T-helper 1 cell treated with Interleukin-12 subunit alpha and Interleukin-12 subunit beta and Interleukin-4 antibody, amounts not matched to agents 30 μg/mL and 1 μg/mL, for 36 hours (primary cell): Measurements from ENCODE around the gene FAM131C.
"Not testable (repeated sequence)": the region's sequence is repeated elsewhere in the genome, so short reads cannot be mapped to it uniquely, and the experiment has no call there.

Source experiments
- H3K27ac Mint-ChIP-seq: one replicate; pipeline ENCODE4 v1.8.0; 2021; ENCODE audit warnings: mild to moderate bottlenecking, mixed read lengths
- H3K27me3 Mint-ChIP-seq: one replicate; pipeline ENCODE4 v1.8.0; 2021; ENCODE audit warnings: low read depth, mixed read lengths
- H3K36me3 Mint-ChIP-seq: one replicate; pipeline ENCODE4 v1.8.0; 2021; ENCODE audit warnings: low read depth, mixed read lengths
- H3K4me1 Mint-ChIP-seq: one replicate; pipeline ENCODE4 v1.8.0; 2021; ENCODE audit warnings: low read depth, mixed read lengths
- H3K4me3 Mint-ChIP-seq: one replicate; pipeline ENCODE4 v1.8.0; 2021; ENCODE audit warnings: mild to moderate bottlenecking, moderate library complexity, mixed read lengths
- H3K9me3 Mint-ChIP-seq: one replicate; pipeline ENCODE4 v1.8.0; 2021; ENCODE audit warnings: mixed read lengths

Gene FAM131C

DNA sequence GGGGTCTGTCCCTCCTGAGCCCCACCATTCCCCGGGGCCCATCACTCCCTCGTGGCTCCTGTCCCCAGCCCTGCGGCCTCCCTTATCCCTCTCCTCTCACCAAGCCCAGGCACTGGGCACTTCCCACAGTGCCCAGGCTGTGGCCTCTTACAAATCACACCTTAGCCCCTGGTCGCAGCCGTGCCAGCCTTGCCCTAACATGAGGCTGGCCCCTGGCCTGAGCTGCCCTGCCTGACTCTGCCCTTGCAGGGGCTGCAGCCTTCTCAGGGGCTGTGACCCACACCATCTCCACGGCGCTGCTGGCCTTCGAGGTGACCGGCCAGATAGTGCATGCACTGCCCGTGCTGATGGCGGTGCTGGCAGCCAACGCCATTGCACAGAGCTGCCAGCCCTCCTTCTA is 21.5 kb downstream of the FAM131C start:
- not testable (repeated sequence) for H3K27ac Mint-ChIP-seq, H3K4me3 Mint-ChIP-seq, H3K36me3 Mint-ChIP-seq, H3K4me1 Mint-ChIP-seq, H3K9me3 Mint-ChIP-seq
- peaks cover 21% of the 10 kb centered on the region for H3K27me3 Mint-ChIP-seq

DNA sequence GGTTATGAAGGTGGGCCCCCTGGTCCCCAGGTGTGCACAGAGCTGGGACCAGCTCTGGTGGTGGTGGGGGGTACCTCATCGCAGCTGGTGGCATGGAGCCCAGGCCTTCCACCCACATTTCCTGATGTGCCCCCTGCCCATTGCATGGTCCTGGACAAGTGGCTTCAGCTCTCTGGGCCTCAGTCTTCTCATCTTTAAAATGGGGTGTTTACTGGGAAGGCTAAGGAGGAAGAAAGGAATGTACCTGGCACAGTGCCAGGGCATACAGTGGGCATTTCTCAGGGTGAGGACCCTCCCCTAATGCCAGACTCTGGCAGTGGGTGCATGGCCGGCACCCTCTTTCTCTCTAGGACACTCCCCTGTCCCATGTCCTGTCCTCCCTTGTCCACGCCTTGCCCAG is 22.4 kb downstream of the FAM131C start:
- Mint-ChIP-seq H3K4me1 (peaks cover 6% of the 10 kb centered on the region), H3K9me3 (no peaks in the 10 kb centered on the region), H3K4me3 (no peak overlapping the region), H3K27me3 (peaks cover 26% of the 10 kb centered on the region), H3K36me3 (no peaks in the 10 kb centered on the region), H3K27ac (no peak overlapping the region)

DNA sequence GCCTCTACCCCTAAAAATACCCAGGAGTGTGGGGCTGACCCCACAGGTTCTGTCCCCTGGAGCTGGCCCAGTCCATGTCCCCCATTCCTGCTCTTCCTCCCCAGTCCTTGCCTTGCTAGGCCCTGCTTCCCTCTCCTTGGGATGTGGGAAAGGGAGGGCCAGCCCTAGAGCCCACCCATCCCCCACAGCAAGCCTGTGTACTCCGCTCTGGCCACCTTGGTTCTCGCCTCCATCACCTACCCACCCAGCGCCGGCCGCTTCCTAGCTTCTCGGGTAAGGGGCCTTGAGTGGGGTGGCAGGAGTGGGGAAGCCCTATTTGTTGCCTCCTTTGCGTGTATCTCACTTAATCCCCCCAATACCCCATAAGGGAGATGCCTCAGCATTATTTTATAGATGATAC is 23.1 kb downstream of the FAM131C start:
- H3K4me1 Mint-ChIP-seq: peaks cover 2% of the 10 kb centered on the region
- no peak overlapping the region for H3K4me3 Mint-ChIP-seq
- H3K27me3 Mint-ChIP-seq: peaks cover 26% of the 10 kb centered on the region
- no peaks in the 10 kb centered on the region for H3K36me3 Mint-ChIP-seq
- H3K27ac Mint-ChIP-seq: no peak overlapping the region
- no peaks in the 10 kb centered on the region for H3K9me3 Mint-ChIP-seq

DNA sequence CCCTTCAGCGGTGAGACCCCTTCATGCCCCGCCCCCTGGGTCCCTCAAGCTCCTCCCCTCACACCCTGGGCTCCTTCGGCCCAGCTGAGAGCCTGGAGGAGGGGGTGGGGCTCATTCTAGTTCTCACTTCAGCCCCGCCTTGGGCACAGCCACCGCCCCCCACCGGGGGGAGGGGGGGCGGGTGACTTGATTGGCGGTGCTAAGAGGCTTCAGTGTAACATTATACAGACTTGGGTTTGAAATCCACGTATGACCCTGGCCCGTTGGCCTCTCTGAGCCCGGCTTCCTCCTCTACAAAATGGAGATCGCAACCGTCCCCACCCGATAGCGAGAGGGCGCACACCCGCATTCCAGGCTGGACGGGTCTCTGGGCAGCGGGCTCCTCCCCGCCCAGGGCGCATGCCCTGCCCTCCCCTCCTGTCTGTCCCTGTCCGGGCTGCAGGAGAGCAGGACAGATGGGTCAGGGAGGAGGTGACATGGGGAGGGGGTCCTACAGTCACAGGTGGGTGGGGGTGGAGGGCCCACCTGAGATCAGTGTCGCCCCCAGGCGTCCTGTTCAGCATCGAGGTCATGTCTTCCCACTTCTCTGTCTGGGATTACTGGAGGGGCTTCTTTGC is 24.8 kb downstream of the FAM131C start:
- Mint-ChIP-seq H3K27me3 (peaks cover 26% of the 10 kb centered on the region), H3K4me1 (peaks cover 2% of the 10 kb centered on the region), H3K36me3 (no peaks in the 10 kb centered on the region), H3K4me3 (no peak overlapping the region), H3K27ac (no peak overlapping the region), H3K9me3 (no peaks in the 10 kb centered on the region)

DNA sequence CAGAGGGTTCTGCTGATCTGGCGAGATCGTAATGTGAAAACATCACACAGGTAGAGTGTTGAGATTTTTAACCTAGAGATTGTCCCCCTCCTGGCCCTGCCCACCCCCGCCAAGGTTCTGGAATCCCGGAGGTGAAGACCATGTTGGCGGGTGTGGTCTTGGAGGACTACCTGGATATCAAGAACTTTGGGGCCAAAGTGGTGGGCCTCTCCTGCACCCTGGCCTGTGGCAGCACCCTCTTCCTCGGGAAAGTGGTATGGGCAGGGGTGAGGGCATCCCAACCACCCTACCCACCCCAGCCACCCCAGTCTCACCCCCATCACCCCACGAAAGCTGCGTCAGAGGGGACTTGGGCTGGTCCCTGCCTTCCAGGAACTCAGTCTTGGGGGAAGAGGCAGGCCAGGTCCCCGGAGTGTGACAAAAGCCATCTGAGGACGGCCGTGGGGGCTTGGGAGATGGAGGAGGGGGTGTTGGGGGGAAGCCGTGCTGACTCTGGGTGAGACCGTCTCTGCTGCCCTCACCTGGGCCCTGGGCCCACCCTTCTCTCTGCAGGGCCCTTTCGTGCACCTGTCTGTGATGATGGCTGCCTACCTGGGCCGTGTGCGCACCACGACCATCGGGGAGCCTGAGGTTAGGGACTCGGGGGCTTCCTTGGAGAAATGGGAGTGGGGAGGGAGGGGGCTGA is 25.5 kb downstream of the FAM131C start:
- Mint-ChIP-seq H3K4me3 (no peak overlapping the region), H3K9me3 (no peaks in the 10 kb centered on the region), H3K4me1 (peaks cover 2% of the 10 kb centered on the region), H3K27ac (no peak overlapping the region), H3K27me3 (peaks cover 26% of the 10 kb centered on the region), H3K36me3 (no peaks in the 10 kb centered on the region)

DNA sequence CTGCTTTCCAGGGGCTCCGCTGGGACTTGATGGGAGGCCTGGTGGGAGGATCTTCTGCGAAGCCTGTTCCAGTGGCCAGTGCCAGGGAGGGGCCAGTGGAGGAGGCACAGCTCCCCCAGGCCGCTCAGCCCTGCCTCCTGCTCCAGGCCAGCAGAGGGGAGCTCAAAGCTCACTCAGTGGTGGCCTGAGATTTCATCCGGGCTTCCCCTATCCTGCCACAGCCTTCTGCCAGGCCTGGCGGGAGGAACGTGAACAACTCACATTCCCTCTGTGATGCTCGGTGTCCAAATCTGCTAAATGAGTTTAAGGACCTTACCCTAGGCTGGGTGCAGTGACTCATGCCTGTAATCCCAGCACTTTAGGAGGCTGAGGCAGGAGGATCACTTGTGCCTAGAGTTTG is 26.6 kb downstream of the FAM131C start:
- Mint-ChIP-seq H3K27ac (no peak overlapping the region), H3K4me3 (no peak overlapping the region), H3K4me1 (peaks cover 2% of the 10 kb centered on the region), H3K36me3 (no peaks in the 10 kb centered on the region), H3K9me3 (no peaks in the 10 kb centered on the region), H3K27me3 (peaks cover 26% of the 10 kb centered on the region)

DNA sequence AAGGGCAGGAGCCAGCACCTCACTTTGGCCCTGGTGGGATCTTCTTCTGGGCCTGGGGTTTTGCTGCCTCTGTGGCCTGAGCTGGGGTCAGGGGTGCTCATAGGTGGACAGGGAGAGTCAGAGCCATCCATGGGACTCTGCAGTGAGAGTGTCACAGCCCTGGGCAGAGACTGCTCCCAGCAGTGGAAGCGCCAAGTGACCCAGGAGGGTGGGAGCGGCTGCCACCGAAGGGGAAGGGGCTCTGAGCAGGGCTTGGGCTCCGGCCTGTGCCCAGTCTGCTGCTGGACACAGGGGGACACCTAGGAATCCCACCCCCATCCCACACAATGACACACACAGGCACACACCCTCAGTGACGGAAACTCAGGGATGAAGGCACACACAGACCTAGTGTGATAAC is 29.5 kb downstream of the FAM131C start:
- Mint-ChIP-seq H3K27ac (no peak overlapping the region), H3K4me3 (no peak overlapping the region), H3K4me1 (peaks cover 2% of the 10 kb centered on the region), H3K9me3 (no peaks in the 10 kb centered on the region), H3K36me3 (no peaks in the 10 kb centered on the region), H3K27me3 (peaks cover 13% of the 10 kb centered on the region)

DNA sequence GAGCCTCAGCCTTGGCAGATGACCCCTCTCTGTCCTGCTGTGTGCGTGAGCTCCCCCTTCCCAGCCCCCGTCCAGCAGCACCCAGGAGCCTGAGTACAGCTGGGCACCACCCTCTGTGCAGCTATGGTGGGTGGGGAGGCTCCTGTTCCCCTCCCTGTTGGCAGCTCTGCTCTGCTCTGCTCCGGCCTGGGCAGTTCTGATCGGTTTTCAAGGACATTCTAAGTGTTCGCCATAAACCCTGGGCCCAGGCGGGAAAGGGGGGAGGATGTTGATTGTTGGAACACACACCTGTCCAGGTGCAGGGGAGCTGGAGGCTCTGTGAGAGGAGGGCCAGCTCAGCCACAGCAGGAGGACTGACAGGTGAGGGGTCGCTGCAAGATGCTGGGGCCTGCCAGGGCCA is 29.9 kb downstream of the FAM131C start, which contains the start of gene CLCNKB:
Gene CLCNKB, plus strand, starts transcription at position 262 of the 400 bp plus-strand sequence. CDS start 711 bp downstream, outside the sequence.
- no peak within 1 kb of the TSS for H3K27ac Mint-ChIP-seq
- no peaks in the 10 kb centered on the region for H3K9me3 Mint-ChIP-seq
- peaks cover 2% of the 10 kb centered on the region for H3K4me1 Mint-ChIP-seq
- H3K4me3 Mint-ChIP-seq: no peak within 1 kb of the TSS
- H3K27me3 Mint-ChIP-seq: peaks cover 13% of the 10 kb centered on the region
- H3K36me3 Mint-ChIP-seq: no peaks in the 10 kb centered on the region

DNA sequence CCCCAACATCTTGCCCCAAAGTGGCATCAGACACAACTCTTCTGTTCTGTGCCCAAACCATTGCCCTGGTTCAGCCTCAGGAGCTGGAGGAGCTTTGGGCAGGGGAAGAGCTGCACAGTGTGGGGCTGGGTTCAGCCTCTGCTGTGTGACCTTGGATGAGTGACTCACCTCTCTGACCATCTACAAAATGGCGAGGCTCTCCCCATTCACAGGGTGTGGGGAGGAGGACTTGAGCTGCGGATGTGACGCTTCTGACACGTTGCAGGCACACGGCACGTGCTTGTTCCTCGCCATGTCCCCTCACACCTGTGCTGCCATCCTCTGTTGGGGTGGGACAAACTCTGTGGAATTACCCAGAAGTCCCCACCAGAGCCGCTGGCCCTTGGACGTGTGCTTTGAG is 30.8 kb downstream of the FAM131C start:
- H3K4me1 Mint-ChIP-seq, H3K9me3 Mint-ChIP-seq, H3K4me3 Mint-ChIP-seq, H3K36me3 Mint-ChIP-seq, H3K27ac Mint-ChIP-seq: not testable (repeated sequence)
- H3K27me3 Mint-ChIP-seq: peaks cover 12% of the 10 kb centered on the region

DNA sequence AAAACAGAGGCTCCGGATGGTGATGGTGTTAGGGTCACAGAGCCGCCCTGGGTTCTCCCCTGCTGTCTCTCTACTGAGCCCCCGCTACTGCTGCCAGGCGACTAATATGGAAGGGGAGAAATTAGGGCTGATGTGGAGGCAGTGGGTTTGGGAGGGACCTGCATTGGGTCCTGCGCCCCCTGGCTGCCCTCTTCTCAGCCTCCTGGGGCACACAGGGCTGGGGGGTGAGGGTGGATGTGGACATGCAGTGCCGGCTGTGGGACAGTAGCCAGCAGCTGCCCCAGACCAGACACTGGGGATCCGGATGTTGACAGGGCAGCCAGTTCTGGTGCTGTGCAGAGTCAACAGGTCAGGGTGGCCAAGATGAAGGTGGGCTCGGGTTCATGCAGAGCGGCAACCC is 31.4 kb downstream of the FAM131C start:
- Mint-ChIP-seq H3K4me1 (no peaks in the 10 kb centered on the region), H3K9me3 (no peaks in the 10 kb centered on the region), H3K27me3 (peaks cover 6% of the 10 kb centered on the region), H3K27ac (no peak overlapping the region), H3K36me3 (no peaks in the 10 kb centered on the region), H3K4me3 (no peak overlapping the region)

DNA sequence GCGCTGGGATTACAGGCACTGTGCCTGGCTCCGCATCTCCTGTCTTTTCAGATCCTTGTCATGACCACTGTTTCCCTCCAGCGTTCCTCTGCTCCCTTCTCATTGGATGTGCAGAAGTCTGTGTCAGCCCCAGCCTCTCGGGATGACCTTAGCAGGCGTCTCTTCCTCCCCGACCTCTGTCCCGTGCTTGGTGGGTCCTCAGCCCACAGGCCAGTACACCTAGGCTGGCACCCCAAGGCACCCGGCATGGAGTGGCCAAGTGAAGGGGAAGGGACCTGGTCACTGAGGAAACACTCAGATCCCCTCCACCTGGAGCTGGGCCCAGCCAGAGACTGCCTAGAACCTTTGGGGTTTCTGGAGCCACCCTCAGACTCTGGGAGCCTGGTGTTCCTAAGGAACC is 32.3 kb downstream of the FAM131C start:
- Mint-ChIP-seq H3K36me3 (no peaks in the 10 kb centered on the region), H3K4me3 (no peak overlapping the region), H3K9me3 (no peaks in the 10 kb centered on the region), H3K27ac (no peak overlapping the region), H3K4me1 (no peaks in the 10 kb centered on the region), H3K27me3 (no peaks in the 10 kb centered on the region)

DNA sequence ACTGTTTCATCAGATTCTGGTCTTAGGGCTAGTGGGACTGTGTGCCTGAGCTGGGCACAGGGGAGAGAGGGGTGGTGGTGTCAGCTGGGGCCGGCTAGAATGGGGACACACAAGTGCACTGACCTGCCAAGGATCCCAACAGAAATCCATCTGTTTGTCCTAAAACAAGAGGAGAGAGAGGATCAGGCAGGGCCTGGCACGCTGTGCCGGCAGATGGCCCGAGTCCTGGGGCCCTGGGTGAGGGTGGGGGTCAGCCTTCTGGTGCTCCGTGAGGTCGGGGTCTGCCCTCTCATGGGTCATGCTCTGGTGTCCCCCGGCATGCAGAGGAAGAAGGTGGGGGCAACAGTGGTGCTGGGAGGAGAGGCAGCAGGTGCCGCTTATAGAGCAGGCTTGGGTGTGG is 33.6 kb downstream of the FAM131C start:
- not testable (repeated sequence) for H3K27ac Mint-ChIP-seq, H3K36me3 Mint-ChIP-seq, H3K4me1 Mint-ChIP-seq, H3K27me3 Mint-ChIP-seq, H3K9me3 Mint-ChIP-seq, H3K4me3 Mint-ChIP-seq

DNA sequence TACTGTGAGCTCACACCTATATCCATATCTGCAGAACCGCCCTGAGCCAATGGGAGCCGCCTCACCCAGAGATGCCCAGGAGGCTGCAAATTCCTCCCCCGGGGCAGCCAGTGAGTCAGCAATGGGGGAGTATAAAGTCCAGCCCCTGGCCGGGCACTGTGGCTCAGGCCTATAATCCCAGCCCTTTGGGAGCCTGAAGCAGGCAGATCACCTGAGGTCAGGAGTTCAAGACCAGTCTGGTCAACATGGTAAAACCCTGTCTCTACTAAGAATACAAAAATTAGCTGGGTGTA is 34.9 kb downstream of the FAM131C start:
- Mint-ChIP-seq H3K4me3 (no peak overlapping the region), H3K36me3 (no peaks in the 10 kb centered on the region), H3K27me3 (no peaks in the 10 kb centered on the region), H3K27ac (no peak overlapping the region), H3K4me1 (no peaks in the 10 kb centered on the region), H3K9me3 (no peaks in the 10 kb centered on the region)

DNA sequence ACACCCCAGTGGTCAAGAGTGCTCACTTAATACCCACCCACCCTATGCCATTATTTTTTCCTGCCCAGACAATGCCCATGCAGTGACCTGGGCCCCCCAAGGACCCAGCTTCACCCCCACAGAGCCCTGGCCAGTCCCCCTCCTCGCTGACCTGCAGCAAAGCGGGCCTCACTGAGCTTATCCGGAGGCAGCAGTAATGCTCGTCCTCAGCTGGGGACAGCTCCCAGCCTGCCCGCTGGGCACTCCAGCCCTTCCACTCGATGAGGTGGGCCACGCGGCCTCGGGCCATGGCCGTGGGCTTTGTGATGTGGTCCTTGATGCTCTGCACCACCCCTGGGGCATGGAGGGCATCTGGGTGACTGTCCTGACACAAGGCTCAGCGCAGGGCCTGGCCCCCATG is 37.0 kb downstream of the FAM131C start:
- H3K9me3 Mint-ChIP-seq, H3K27ac Mint-ChIP-seq, H3K4me3 Mint-ChIP-seq, H3K4me1 Mint-ChIP-seq, H3K36me3 Mint-ChIP-seq, H3K27me3 Mint-ChIP-seq: not testable (repeated sequence)

DNA sequence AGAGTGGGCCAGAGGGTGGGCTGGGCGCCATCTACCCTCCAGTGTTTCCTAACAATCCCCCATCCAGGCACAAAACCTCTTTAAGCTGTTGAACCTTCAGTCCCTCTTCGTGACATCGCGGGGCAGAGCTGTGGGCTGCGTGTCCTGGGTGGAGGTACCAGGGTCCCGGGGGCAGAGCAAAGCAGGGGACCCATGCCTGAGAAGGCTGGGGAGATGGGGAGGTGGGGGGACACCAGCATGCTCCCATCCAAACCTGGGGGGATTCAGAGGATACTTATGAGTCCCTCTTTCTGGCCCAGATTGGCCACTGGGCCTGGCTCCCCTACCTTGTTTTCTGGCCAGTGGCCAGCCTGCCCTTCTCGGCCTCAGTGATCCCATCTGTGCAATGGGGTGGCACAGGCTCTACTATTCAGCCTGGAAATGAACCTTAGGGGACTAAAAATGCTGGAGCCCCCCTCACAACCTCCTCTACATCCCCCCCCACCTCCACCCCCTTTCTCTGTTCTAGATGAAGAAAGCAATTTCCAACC is 40.3 kb downstream of the FAM131C start:
- not testable (repeated sequence) for H3K4me3 Mint-ChIP-seq, H3K36me3 Mint-ChIP-seq, H3K4me1 Mint-ChIP-seq, H3K27me3 Mint-ChIP-seq, H3K9me3 Mint-ChIP-seq, H3K27ac Mint-ChIP-seq
